GM03348 (cell line): ENCODE results near the gene BLOC1S3.
A peak's percentile ranks its signal among the peaks of the same experiment; 100 is the strongest.

Source experiments
- DNase-seq: peaks from one replicate; pipeline ENCODE4 v3.0.0; 2012; ENCODE audit warnings: low spot score

Gene BLOC1S3, protein sequence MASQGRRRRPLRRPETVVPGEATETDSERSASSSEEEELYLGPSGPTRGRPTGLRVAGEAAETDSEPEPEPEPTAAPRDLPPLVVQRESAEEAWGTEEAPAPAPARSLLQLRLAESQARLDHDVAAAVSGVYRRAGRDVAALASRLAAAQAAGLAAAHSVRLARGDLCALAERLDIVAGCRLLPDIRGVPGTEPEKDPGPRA

GRCh38 chr19:45178262-45179071 lies at the start of gene BLOC1S3:
Gene BLOC1S3 (plus strand): TSS chr19:45178784. CDS start chr19:45179297, 513 bp downstream.
- peak; percentile 99 for DNase-seq

- no peak for DNase-seq
These were observed 49.8 kb upstream of the BLOC1S3 start for GRCh38 chr19:45128806-45129205.

GRCh38 chr19:45130236-45130635 lies 48.3 kb upstream of the BLOC1S3 start:
- no peak for DNase-seq

DNA sequence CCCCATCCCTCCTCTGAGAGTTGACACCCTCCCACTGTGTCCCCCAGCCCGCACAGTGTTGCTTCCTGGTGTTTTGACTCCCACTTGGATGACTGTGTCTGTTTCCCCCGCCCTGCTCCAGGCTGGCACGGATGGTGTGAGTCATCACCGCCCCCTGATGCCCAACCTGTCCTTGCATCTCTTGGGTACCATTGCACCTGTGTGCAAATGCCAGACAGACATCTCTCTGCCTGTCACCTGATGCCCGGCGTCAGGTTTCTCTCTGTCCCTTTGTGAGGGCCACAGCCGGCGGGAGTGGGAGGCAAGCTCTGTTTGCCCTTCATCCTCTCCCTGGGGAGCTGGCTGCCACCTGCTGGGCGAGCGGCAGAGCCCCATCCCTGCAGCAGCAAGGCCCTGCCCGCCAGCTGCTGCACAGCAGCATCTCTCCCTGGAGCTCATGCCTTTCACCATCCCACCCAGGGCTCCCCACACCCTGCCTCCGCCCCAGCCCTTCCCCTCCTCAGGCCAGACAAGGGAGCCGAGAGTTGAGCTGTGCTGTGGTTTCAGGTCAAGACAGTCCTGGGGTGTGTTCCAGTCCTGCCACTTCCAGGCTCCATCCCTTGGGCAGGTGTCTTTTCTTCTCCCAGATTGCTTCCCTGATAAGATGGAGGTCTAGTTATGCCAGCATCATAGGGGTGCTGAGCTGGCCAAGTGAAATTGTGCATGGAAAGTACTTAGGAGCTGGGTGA lies 47.5 kb upstream of the BLOC1S3 start:
- no peak for DNase-seq

DNA sequence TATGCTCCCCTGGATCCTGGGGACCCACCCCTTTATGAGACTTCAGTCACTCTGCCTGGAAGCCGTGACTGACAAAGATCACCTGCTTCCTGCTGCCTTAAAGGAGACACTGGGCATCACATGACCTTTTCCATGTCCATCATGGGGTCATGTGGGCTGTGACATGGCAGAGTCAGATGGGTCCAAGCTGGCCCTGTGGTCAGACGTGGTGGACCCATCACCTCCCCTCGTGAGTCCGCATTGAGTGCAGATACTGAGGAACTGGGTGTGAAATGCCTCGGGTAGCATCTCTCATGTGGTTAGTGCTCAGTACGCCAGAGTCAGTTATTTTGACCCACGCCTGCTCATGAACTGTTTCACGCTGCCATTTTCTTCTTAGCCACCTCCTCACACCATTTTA lies 44.9 kb upstream of the BLOC1S3 start:
- DNase-seq, result no peak

DNA sequence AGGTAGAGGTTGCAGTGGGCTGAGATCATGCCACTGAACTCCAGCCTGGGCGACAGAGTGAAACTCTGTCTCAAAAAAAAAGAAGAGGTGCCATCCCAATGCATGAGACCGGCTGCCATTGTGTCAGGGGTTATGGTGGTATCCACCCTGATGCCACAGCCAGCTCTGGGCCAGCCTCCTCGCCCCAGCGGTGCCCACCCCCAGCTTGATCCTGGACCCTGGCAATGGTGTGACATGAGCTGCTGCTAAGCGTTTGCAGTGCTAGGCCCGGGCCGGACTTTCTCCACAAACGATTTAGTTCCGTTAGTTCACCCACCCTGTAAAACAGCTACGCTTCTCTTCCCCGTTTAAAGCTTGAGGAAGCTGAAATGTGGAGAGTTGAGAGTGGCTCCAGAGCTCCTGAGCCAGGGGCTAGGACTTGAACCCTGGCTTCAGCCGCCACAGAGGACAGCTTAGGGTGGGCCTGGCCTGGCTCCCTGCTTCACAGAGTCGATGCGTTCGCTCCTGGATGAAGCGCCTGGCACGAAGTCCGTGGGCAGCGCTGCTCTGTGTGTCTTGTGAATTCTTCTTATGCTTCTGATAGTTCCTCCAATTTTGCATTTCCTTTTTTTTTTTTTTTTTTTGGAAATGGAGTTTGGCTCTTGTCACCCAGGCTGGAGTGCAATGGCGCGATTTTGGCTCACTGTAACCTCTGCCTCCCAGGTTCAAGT lies 43.3 kb upstream of the BLOC1S3 start:
- DNase-seq, result no peak

DNA sequence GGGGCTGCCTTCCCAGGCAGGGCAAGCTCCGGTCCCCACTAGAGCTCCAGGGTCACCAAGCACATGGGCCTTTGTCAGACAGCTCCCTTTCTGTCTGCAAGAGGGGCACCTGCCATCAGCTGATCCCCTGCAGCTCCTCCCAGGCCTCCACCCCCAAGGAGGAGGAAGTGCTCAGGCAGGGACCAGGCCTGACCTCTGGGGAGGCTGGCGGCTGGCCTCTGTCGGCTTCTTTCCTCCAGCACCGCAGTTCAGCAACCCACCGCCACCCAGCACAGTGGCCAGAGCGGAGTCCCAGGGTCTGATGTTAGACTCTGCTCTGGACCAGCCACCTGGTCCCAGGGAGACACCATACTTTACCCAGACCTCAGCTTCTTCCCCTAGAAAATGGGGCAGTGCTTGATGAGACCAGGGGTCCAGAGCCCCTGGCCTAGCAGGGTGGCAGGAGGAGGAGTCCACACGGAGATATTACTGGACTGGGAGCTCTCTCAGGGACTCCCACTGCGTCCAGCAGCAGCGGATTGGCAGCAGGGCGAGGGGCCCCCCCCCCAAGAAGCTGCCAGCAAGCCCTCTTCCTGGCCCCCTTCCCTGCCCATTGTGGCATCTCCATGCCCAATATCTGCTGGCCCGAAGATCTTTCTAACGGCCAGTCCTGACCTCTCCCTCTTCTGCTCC lies 41.9 kb upstream of the BLOC1S3 start:
- no peak for DNase-seq

- DNase-seq, result no peak
These were observed 41.3 kb upstream of the BLOC1S3 start for GRCh38 chr19:45137179-45137761.

GRCh38 chr19:45138303-45138751 lies 40.3 kb upstream of the BLOC1S3 start:
- no peak for DNase-seq

DNA sequence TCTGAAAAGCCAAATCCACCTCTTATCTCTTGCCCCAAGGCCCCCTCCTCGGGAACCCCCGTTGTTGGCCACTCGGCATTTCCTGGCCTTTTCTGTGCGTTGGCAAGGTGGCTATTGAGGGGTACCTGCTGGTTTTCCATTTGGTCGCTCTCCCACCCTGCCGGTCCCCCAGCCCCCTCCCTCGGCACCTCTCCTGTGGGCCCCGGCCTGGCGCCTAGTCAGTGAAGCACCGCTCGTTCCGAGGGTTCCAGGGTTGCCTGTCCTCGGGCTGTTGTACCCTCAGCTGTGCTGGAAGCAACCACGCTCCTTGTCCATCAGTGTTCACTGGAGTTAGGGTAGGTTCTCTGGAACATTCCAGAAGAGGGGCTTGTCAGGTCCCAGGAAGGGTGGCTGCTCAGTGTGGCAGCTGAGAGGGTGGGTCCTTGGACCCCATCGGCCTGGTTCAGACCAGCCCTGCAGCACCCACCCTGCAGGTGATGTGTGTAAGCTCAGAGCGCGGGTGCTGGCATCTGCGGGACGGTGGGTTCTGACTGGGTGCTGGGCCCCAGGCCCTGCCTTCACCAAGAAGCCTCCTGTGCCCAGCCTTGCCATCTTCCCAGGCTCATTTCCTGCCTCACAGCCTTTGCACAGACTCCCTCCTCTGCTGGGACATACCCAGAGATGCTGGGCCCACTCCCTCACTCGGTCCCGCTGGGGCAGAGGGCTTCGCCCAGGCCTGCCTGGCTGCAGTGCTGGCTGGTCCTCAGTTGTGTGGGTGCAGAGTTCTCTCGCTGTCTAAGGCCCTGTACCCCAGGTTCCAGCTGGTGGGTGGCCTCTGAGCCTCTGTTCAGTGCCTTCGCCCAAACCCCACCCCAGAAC lies 39.1 kb upstream of the BLOC1S3 start:
- DNase-seq, result no peak

GRCh38 chr19:45140144-45140503 lies 38.5 kb upstream of the BLOC1S3 start:
- DNase-seq, result no peak

DNA sequence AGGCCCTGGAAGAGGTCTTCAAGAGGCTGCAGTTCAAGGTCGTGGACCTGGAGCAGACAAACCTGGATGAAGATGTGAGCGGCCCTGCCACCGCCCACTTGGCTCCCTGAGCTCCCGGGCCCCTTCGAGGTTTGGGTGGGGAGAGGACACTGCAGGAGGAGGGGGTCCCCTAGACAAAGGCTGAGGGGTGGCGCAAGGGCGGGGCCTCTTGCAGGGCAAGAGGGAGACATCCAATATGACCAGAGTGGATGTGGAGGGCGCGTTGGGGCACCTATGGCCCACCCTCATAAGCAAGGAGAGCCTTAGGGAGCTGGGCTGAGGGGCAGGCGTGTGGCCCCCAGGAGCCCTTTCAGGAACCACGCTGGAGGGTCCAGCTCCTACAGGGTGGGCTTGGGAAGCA lies 38.1 kb upstream of the BLOC1S3 start:
- DNase-seq, result no peak

GRCh38 chr19:45141203-45141900 lies 37.2 kb upstream of the BLOC1S3 start:
- DNase-seq, result no peak

DNA sequence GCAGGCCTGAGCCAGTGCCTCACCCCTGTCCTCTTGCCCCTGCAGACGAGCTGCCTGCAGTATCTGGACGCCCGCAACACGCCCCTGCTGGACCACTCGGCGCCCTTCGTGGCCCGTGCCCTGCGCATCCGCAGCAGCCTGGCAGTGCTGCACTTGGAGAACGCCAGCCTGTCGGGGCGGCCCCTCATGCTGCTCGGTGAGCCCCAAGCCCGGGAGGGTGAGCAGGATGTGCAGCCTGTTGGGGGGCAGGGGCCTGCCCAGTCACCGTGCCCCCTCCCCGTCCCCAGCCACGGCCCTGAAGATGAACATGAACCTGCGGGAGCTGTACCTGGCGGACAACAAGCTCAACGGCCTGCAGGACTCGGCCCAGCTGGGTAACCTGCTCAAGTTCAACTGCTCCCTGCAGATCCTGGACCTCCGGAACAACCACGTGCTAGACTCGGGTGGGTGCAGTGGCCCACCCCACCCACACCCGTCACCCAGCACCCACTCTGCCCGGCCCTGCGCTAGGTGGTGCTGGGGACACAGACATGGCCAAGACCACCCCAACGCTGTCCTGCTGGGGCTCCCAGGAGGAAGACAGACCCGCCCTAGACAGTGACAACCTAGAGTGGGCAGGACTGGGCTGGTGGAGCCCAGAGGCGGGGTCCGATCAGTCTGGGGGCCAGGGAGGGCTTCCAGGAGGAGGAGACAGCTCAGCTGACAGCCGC lies 36.4 kb upstream of the BLOC1S3 start:
- no peak for DNase-seq

DNA sequence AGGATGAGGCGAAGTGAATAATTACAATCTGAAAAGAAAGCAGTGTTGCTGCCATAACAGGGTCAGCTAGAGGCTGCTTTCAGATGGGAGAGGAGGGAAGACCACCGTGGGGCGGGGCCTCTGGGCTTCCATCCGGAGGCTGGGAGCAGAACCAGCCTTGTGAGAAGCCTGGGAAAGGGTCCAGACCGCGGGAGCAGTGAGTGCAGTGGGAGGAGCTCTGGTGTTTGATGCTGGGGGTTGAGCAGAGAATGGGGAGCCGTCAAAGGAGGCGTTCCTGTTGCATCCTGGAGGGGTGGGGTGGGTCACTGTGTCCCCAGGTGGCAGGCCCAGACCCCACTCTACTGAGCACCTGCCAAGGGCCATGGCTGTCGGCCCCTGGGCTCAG lies 35.9 kb upstream of the BLOC1S3 start:
- DNase-seq, result no peak

DNA sequence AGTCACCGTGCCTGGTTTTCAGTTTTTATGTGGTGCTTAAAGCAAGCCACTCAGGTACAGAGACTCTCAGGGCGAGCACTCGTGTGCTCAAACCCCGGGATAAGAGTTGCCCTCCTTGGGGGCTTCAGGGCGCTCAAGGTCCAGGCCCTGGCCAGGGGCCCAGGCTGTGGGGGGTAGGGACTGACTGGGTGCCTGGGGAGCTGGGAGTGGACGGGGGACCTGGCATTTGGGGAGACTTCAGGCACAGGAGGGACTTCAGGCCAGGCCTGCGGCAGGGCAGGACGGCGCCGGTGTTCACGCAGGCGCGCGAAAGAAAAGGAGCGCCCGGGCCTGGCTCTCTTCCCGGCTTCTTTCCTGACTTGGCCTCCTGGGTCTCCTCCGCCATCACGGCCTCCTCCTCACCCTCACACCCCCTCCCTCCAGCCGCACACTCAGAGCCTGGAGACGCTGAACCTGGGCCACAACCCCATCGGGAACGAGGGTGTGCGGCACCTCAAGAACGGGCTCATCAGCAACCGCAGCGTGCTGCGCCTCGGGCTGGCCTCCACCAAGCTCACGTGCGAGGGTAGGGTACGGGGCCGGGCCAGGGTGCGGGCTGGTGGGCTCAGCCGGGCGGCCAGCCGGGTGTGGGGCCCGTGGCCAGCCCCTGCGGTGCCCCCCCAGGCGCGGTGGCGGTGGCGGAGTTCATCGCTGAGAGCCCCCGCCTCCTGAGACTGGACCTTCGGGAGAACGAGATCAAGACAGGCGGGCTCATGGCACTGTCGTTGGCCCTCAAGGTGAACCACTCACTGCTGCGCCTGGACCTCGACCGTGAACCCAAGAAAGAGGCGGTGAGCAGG lies 33.9 kb upstream of the BLOC1S3 start:
- DNase-seq, result no peak

DNA sequence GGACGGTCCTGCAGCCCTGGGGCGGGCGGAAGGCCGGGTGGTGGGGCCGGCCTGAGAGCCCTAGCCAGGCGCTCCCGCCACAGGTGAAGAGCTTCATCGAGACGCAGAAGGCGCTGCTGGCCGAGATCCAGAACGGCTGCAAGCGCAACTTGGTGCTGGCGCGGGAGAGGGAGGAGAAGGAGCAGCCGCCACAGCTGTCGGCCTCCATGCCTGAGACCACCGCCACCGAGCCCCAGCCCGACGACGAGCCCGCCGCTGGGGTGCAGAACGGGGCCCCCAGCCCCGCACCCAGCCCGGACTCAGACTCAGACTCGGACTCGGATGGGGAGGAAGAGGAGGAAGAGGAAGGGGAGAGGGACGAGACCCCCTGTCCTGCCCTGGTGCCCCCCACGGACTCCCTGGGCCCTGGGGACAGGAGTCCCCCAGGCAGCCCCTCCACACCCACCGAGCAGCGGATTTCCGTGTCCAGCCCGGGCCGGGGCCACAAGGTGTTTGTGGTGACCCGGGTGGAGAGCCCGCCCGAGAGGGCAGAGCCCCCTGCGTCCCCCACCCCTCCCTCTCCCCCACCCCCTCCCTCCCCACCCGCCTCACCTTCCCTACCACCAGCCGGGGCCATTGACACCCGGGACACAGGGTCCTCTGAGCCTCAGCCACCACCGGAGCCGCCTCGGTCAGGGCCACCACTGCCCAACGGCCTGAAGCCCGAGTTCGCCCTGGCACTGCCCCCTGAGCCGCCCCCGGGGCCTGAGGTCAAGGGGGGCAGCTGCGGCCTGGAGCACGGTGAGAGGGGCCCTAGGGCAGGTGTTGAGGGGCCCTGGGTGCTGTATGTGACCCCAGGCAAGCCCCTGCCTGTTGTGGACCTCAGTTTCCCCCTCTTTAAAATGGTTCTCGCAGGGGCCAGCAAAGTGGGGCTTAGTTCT lies 33.1 kb upstream of the BLOC1S3 start:
- DNase-seq, result no peak
